Prostate gland (tissue), 2 donors: Measurements from ENCODE around the gene KLHL25.

Experiments
- CTCF ChIP-seq, 4 experiments: fragments of 200-600 bp in 2 of 4; fragments of 450-650 bp in 2 of 4; sonication (generic) in 2 of 4; IDR thresholded peaks; 1 replicate in 3 of 4; 2 replicates in 1 of 4; pipeline ENCODE4 v1.5.1; 2016 to 2019; ENCODE audit warnings: antibody characterized with exemption in 4 of 4, mild to moderate bottlenecking in 2 of 4, moderate library complexity in 2 of 4
- POLR2A ChIP-seq: fragments of 450-650 bp; IDR thresholded peaks from one replicate; pipeline ENCODE4 v1.6.1; 2016; ENCODE audit warnings: antibody characterized with exemption, mild to moderate bottlenecking

GRCh38 chr15:85748176-85748575, 46.5 kb downstream of the KLHL25 start:
- TF ChIP-seq CTCF (IDR thresholded peaks at IDR 0.05) (no peak), POLR2A (no peak)
